IMR-90 (cell line): ENCODE results near the gene KLF12. TPM values are rescaled to one million over a fixed set of nuclear protein-coding genes. Genes with fewer than 3 reads are reported as not detected.

Experiments used
- ATAC-seq: fragments of 200-7000 bp; cut with Tn5 transposase; 2 replicates; pipeline ENCODE4 v1.9.1; 2020; ENCODE audit warnings: low read depth, mild to moderate bottlenecking, moderate library complexity
- BruUV-seq: library from RNA; stranded (reverse); fragments of 400-500 nt; replicated peaks from 2 replicates; lab custom pipeline; 2021; lab: Mats Ljungman, UMichigan
- CTCF ChIA-PET: fragments of 300-600 bp; formaldehyde crosslinking; extraction: SDS; loops from one replicate; lab custom pipeline; 2021; ENCODE audit warnings: antibody characterized with exemption; lab: Yijun Ruan, JAX
- POLR2A ChIA-PET: fragments of 300-600 bp; sonication (Branson Sonifier 250); formaldehyde crosslinking; loops from one replicate; lab custom pipeline; 2022; ENCODE audit warnings: antibody characterized with exemption; ENCODE audit not compliant: unreplicated experiment; lab: Charles Lee
- DNase-seq: peaks from one replicate; pipeline ENCODE4 v3.0.0; 2013
- H2AFZ ChIP-seq: replicated peaks from 2 replicates; pipeline ENCODE3; 2013; ENCODE audit warnings: low read length, mild to moderate bottlenecking; ENCODE audit not compliant: poor library complexity
- H2AK5ac ChIP-seq: 2 replicates; pipeline ENCODE4 v1.6.1; 2013; ENCODE audit warnings: low read depth, low read length, inconsistent platforms
- H2AK9ac ChIP-seq: replicated peaks from 2 replicates; pipeline ENCODE3; 2013; ENCODE audit warnings: mild to moderate bottlenecking, low read depth, low read length, moderate library complexity; ENCODE audit not compliant: poor library complexity
- H2BK120ac ChIP-seq: 2 replicates; pipeline ENCODE4 v1.6.1; 2013; ENCODE audit warnings: low read depth, low read length, inconsistent platforms
- H2BK15ac ChIP-seq: 3 replicates; pipeline ENCODE4 v1.6.1; 2013; ENCODE audit warnings: low read depth, low read length, inconsistent platforms
- H2BK20ac ChIP-seq: 2 replicates; pipeline ENCODE4 v1.6.1; 2013; ENCODE audit warnings: low read depth, mild to moderate bottlenecking, inconsistent platforms, low read length, moderate library complexity
- H2BK5ac ChIP-seq: 2 replicates; pipeline ENCODE4 v1.6.1; 2013; ENCODE audit warnings: mild to moderate bottlenecking, low read depth, low read length, inconsistent platforms; ENCODE audit not compliant: poor library complexity, severe bottlenecking
- H3K14ac ChIP-seq: replicated peaks from 2 replicates; pipeline ENCODE4 v1.6.1; 2013; ENCODE audit warnings: low read depth, low read length, inconsistent platforms
- H3K18ac ChIP-seq: 2 replicates; pipeline ENCODE4 v1.6.1; 2013; ENCODE audit warnings: low read depth, low read length, control low read depth
- H3K23ac ChIP-seq: 2 replicates; pipeline ENCODE4 v1.6.1; 2013; ENCODE audit warnings: low read depth, low read length, inconsistent platforms
- H3K27ac ChIP-seq: 2 replicates; pipeline ENCODE4 v1.5.1; 2013; ENCODE audit warnings: mild to moderate bottlenecking, control low read depth, low read length; ENCODE audit not compliant: insufficient read depth
- H3K27me3 ChIP-seq: 2 replicates; pipeline ENCODE4 v1.6.1; 2013; ENCODE audit warnings: low read length; ENCODE audit not compliant: control insufficient read depth, insufficient read depth
- H3K36me3 ChIP-seq: 2 replicates; pipeline ENCODE4 v1.6.1; 2013; ENCODE audit warnings: low read length, mixed read lengths; ENCODE audit not compliant: control insufficient read depth, insufficient read depth
- H3K4ac ChIP-seq: 2 replicates; pipeline ENCODE4 v1.6.1; 2013; ENCODE audit warnings: low read depth, low read length, inconsistent platforms
- H3K4me1 ChIP-seq: 2 replicates; pipeline ENCODE4 v1.6.1; 2013; ENCODE audit warnings: low read length, mixed read lengths; ENCODE audit not compliant: control insufficient read depth, insufficient read depth
- H3K4me2 ChIP-seq: 2 replicates; pipeline ENCODE4 v1.6.1; 2013; ENCODE audit warnings: low read depth, mild to moderate bottlenecking, control low read depth, low read length, moderate library complexity
- H3K4me3 ChIP-seq: 2 replicates; pipeline ENCODE4 v1.5.1; 2013; ENCODE audit warnings: low read depth, mild to moderate bottlenecking, control low read depth, low read length, moderate library complexity; ENCODE audit not compliant: insufficient read depth
- H3K56ac ChIP-seq: 2 replicates; pipeline ENCODE4 v1.6.1; 2013; ENCODE audit warnings: low read length, inconsistent platforms; ENCODE audit not compliant: insufficient read depth; ENCODE audit errors: extremely low read depth
- H3K79me1 ChIP-seq, 2 experiments: 2 replicates each; pipeline ENCODE4 v1.6.1; 2013; ENCODE audit warnings: low read length in 2 of 2, inconsistent platforms in 1 of 2, low read depth in 1 of 2
- H3K9ac ChIP-seq: 2 replicates; pipeline ENCODE4 v1.6.1; 2013; ENCODE audit warnings: low read depth, low read length, control low read depth
- H3K9me1 ChIP-seq: 2 replicates; pipeline ENCODE4 v1.6.1; 2013; ENCODE audit warnings: low read length, inconsistent platforms; ENCODE audit not compliant: insufficient read depth
- H3K9me3 ChIP-seq: 2 replicates; pipeline ENCODE4 v1.6.1; 2013; ENCODE audit warnings: low read length; ENCODE audit not compliant: control insufficient read depth, insufficient read depth
- H4K20me1 ChIP-seq: 2 replicates; pipeline ENCODE4 v1.6.1; 2013; ENCODE audit warnings: low read length, inconsistent platforms; ENCODE audit not compliant: insufficient read depth
- H4K5ac ChIP-seq: 2 replicates; pipeline ENCODE4 v1.6.1; 2013; ENCODE audit warnings: mild to moderate bottlenecking, low read depth, low read length, control low read depth
- H4K8ac ChIP-seq, 2 experiments: 2 replicates each; pipeline ENCODE4 v1.6.1; 2013; ENCODE audit warnings: low read depth in 2 of 2, low read length in 2 of 2, control low read depth in 1 of 2, inconsistent platforms in 1 of 2
- H4K91ac ChIP-seq: 2 replicates; pipeline ENCODE4 v1.6.1; 2013; ENCODE audit warnings: low read depth, low read length, inconsistent platforms; ENCODE audit not compliant: insufficient read depth
- BHLHE40 ChIP-seq: fragments of 150-350 bp; IDR thresholded peaks from 2 replicates; pipeline ENCODE4 v1.6.1; 2016; ENCODE audit warnings: mild to moderate bottlenecking, low read depth, low read length
- CEBPB ChIP-seq: IDR thresholded peaks from 2 replicates; pipeline ENCODE4 v1.6.1; 2012; ENCODE audit warnings: low read depth, low read length, improper control_type of control experiment
- CHD1 ChIP-seq: IDR thresholded peaks from 2 replicates; pipeline ENCODE4 v1.6.1; 2012; ENCODE audit warnings: low read depth, low read length, improper control_type of control experiment
- ELK1 ChIP-seq: fragments of 150-350 bp; IDR thresholded peaks from 2 replicates; pipeline ENCODE4 v1.6.1; 2016; ENCODE audit warnings: low read depth, mild to moderate bottlenecking, low read length, moderate library complexity, borderline replicate concordance
- FOS ChIP-seq: fragments of 150-350 bp; IDR thresholded peaks from 2 replicates; pipeline ENCODE4 v1.6.1; 2016; ENCODE audit warnings: low read depth, low read length
- MAFK ChIP-seq: IDR thresholded peaks from 2 replicates; pipeline ENCODE4 v1.6.1; 2012; ENCODE audit warnings: low read depth, low read length, improper control_type of control experiment
- MAZ ChIP-seq: IDR thresholded peaks from 2 replicates; pipeline ENCODE4 v1.6.1; 2012; ENCODE audit warnings: low read depth, mild to moderate bottlenecking, low read length, improper control_type of control experiment, moderate library complexity, borderline replicate concordance
- MXI1 ChIP-seq: IDR thresholded peaks from 2 replicates; pipeline ENCODE4 v1.6.1; 2012; ENCODE audit warnings: low read depth, mild to moderate bottlenecking, low read length, moderate library complexity, borderline replicate concordance
- NFE2L2 ChIP-seq: fragments of 150-350 bp; IDR thresholded peaks from 2 replicates; pipeline ENCODE4 v1.6.1; 2016; ENCODE audit warnings: low read depth, mild to moderate bottlenecking, low read length
- POLR2A ChIP-seq: IDR thresholded peaks from 2 replicates; pipeline ENCODE4 v1.6.1; 2012; ENCODE audit warnings: mild to moderate bottlenecking, low read depth, low read length
- RCOR1 ChIP-seq: IDR thresholded peaks from 2 replicates; pipeline ENCODE4 v1.6.1; 2012; ENCODE audit warnings: mild to moderate bottlenecking, low read length, improper control_type of control experiment; ENCODE audit not compliant: insufficient replicate concordance
- RFX5 ChIP-seq: IDR thresholded peaks from 2 replicates; pipeline ENCODE4 v1.8.0; 2012; ENCODE audit warnings: low read depth, mild to moderate bottlenecking, low read length, moderate library complexity
- SMC3 ChIP-seq: fragments of 150-350 bp; IDR thresholded peaks from 2 replicates; pipeline ENCODE4 v1.6.1; 2016; ENCODE audit warnings: low read depth, mild to moderate bottlenecking, antibody characterized with exemption, low read length, moderate library complexity
- WGBS, 2 experiments: methylation state at CpG; one replicate each; pipeline versions ENCODE4 v1.1.5 to v1.1.7; 2013; ENCODE audit warnings: missing lambda C conversion rate in 2 of 2; ENCODE audit not compliant: insufficient read length in 1 of 2; ENCODE audit errors: extremely low coverage in 2 of 2; 5-methylcytosine and 5-hydroxymethylcytosine counted together
- dilution Hi-C: fragments of 300-500 bp; cut with HindIII; formaldehyde crosslinking; loops from one replicate; pipeline ENCODE4 v1.14.3; 2018; ENCODE audit warnings: low sequenced_read_pairs; ENCODE audit not compliant: unreplicated experiment
- in situ Hi-C: fragments of 300-500 bp; cut with MboI; formaldehyde crosslinking; loops from 3 replicates; pipeline ENCODE4 v1.14.3; 2019; ENCODE audit warnings: low sequenced_read_pairs, inconsistent platforms, mixed read lengths
- intact Hi-C: fragments of 100-400 bp; cut with micrococcal nuclease; formaldehyde crosslinking; loops from 2 replicates; pipeline ENCODE4 v1.10.0; 2022
- polyA plus RNA-seq, 3 experiments: library from polyadenylated mRNA; depleted of rRNA; stranded (reverse); fragments of >200 nt; gene quantifications; 2 replicates each; pipeline ENCODE4 v1.2.3, GENCODE V29; 2012; ENCODE audit warnings: low replicate concordance in 1 of 3
- total RNA-seq: library from RNA; depleted of rRNA; stranded (reverse); fragments of >200 nt; gene quantifications from 2 replicates; pipeline ENCODE4 v1.2.3, GENCODE V29; 2012
- TF ChIP-seq, protein P1 (sequence below): fragments of 150-350 bp; IDR thresholded peaks from 2 replicates; pipeline ENCODE4 v1.6.1; 2017; ENCODE audit warnings: mild to moderate bottlenecking, antibody characterized with exemption, low read length, low read depth

Gene KLF12
- total and polyA plus RNA-seq, 2 of the 4 experiments (the other 2 are of a cell fraction), result 8.8 to 44.8 TPM

- Histone ChIP-seq H3K79me1 (no peaks in the 10 kb centered on the region), H3K4me3 (no peak overlapping the region; the same call in 1 of the 2 replicates), H2BK20ac (no peak overlapping the region), H4K8ac (no peak overlapping the region), H3K36me3 (no peaks in the 10 kb centered on the region), H3K18ac (peak overlapping the region; percentile 71; the same call in 1 of the 2 replicates), H3K14ac (no peak overlapping the region), H3K4me2 (peak overlapping the region; percentile 79; the same call in 1 of the 2 replicates), H2AK9ac (no peak overlapping the region), H2AK5ac (no peak overlapping the region), H3K9me3 (no peaks in the 10 kb centered on the region), H3K27me3 (no peaks in the 10 kb centered on the region), H3K9me1 (no peaks in the 10 kb centered on the region), H2BK120ac (peak overlapping the region; percentile 9; the same call in 1 of the 2 replicates), H2AFZ (no peak overlapping the region), H3K4ac (no peak overlapping the region; the same call in 1 of the 2 replicates), H3K23ac (no peak overlapping the region), H2BK15ac (peak overlapping the region; percentile 37; the same call in 1 of the 3 replicates), H3K56ac (peak overlapping the region; percentile 29; the same call in 1 of the 2 replicates), H4K91ac (no peak overlapping the region), H2BK5ac (peak overlapping the region; percentile 57), H4K20me1 (no peaks in the 10 kb centered on the region), H4K5ac (no peak overlapping the region), H3K4me1 (no peaks in the 10 kb centered on the region; the same call in 1 of the 2 replicates), H3K9ac (no peak overlapping the region), H3K27ac (no peak overlapping the region)
- no TSS peak for BruUV-seq
- DNase-seq (peak; percentile 91), ATAC-seq (peak; percentile 92)
- in situ Hi-C loops, result loop anchor here (25.0 kb wide), 1 partner anchor 1067 kb away; no protein-coding TSS in a partner anchor
- dilution Hi-C loops, result no loop called here
- intact Hi-C loops, result loop anchor here (5.0 kb wide), 1 partner anchor 57 kb away; no protein-coding TSS in a partner anchor
- ChIA-PET POLR2A (no interaction called here), CTCF (no interaction called here)
- no CpG with 5 or more reads among the region's 2 CpGs for WGBS, 2 experiments
- TF ChIP-seq CEBPB (no peak), MAFK (no peak), RFX5 (no peak), MAZ (no peak), BHLHE40 (peak; percentile 47; the same call in 1 of the 2 replicates), NFE2L2 (no peak), CHD1 (no peak), RCOR1 (no peak), MXI1 (peak; percentile 72), FOS (no peak), SMC3 (peak; percentile 15; the same call in 1 of the 2 replicates), POLR2A (no peak), ELK1 (no peak)
- TF ChIP-seq, protein P1, sequence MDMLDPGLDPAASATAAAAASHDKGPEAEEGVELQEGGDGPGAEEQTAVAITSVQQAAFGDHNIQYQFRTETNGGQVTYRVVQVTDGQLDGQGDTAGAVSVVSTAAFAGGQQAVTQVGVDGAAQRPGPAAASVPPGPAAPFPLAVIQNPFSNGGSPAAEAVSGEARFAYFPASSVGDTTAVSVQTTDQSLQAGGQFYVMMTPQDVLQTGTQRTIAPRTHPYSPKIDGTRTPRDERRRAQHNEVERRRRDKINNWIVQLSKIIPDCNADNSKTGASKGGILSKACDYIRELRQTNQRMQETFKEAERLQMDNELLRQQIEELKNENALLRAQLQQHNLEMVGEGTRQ, result no peak
Observed at GRCh38 chr13:74145249-74145975, 11.2 kb upstream of the KLF12 start.
